OCI-LY7 (cell line): Measurements from ENCODE around the gene PLCG1.

ENCODE experiments used
- CTCF ChIP-seq: fragments of 200-600 bp; sonication (generic); conservative IDR thresholded peaks from 2 replicates; pipeline ENCODE4 v1.5.1; 2014; ENCODE audit warnings: mild to moderate bottlenecking, antibody characterized with exemption, low read length, moderate library complexity, mixed read lengths
- EZH2phosphoT487 ChIP-seq: fragments of 200-600 bp; sonication (generic); IDR thresholded peaks from 2 replicates; pipeline ENCODE4 v1.6.1; 2018; ENCODE audit warnings: low read depth, borderline replicate concordance, mild to moderate bottlenecking, mixed run types, antibody characterized with exemption, low read length, moderate library complexity, mixed read lengths

GRCh38 chr20:41131594-41132387 is 5.6 kb upstream of the PLCG1 start:
- no peak for TF ChIP-seq CTCF
- TF ChIP-seq EZH2phosphoT487 = no peak
